GM23248 (cell line): ENCODE results near the gene JADE2. TPM values are rescaled to one million over a fixed set of nuclear protein-coding genes. Genes with fewer than 3 reads are reported as not detected.

Experiments used
- DNase-seq: peaks from one replicate; pipeline ENCODE4 v3.0.0-alpha.2; 2015
- H2AFZ ChIP-seq: fragments of 200-600 bp; sonication (generic); 2 replicates; pipeline ENCODE4 v1.6.1; 2016; ENCODE audit warnings: antibody characterized with exemption
- H3F3A ChIP-seq: fragments of 200-600 bp; sonication (generic); 2 replicates; pipeline ENCODE4 v1.6.1; 2016; ENCODE audit warnings: mild to moderate bottlenecking, antibody characterized with exemption, mixed run types; ENCODE audit not compliant: insufficient read depth
- H3K27ac ChIP-seq: fragments of 200-600 bp; sonication (generic); 2 replicates; pipeline ENCODE4 v1.5.1; 2016; ENCODE audit warnings: mild to moderate bottlenecking
- H3K27me3 ChIP-seq: fragments of 200-600 bp; sonication (generic); replicated peaks from 2 replicates; pipeline ENCODE4 v1.6.1; 2016; ENCODE audit warnings: mild to moderate bottlenecking; ENCODE audit not compliant: insufficient read depth
- H3K36me3 ChIP-seq: fragments of 200-600 bp; sonication (generic); 2 replicates; pipeline ENCODE4 v1.6.1; 2016; ENCODE audit warnings: low read depth, mild to moderate bottlenecking
- H3K4me1 ChIP-seq: fragments of 200-600 bp; sonication (generic); 2 replicates; pipeline ENCODE4 v1.6.1; 2016; ENCODE audit warnings: mild to moderate bottlenecking; ENCODE audit not compliant: insufficient read depth
- H3K4me2 ChIP-seq: fragments of 200-600 bp; sonication (generic); one replicate; pipeline ENCODE4 v1.6.1; 2016; ENCODE audit warnings: mild to moderate bottlenecking; ENCODE audit not compliant: unreplicated experiment
- H3K4me3 ChIP-seq: fragments of 200-600 bp; sonication (generic); 2 replicates; pipeline ENCODE4 v1.5.1; 2016; ENCODE audit warnings: mild to moderate bottlenecking
- H3K79me2 ChIP-seq: fragments of 200-600 bp; sonication (generic); 2 replicates; pipeline ENCODE4 v1.6.1; 2016; ENCODE audit warnings: mild to moderate bottlenecking; ENCODE audit not compliant: insufficient read depth
- H3K9ac ChIP-seq: fragments of 200-600 bp; sonication (generic); 2 replicates; pipeline ENCODE4 v1.6.1; 2016; ENCODE audit warnings: mild to moderate bottlenecking
- H3K9me2 ChIP-seq: fragments of 200-600 bp; sonication (generic); 2 replicates; pipeline ENCODE4 v1.6.1; 2016; ENCODE audit warnings: mixed run types, mild to moderate bottlenecking, moderate library complexity; ENCODE audit not compliant: insufficient read depth
- H3K9me3 ChIP-seq: fragments of 200-600 bp; sonication (generic); one replicate; pipeline ENCODE4 v1.6.1; 2017; ENCODE audit warnings: low read depth
- H4K20me1 ChIP-seq: fragments of 200-600 bp; sonication (generic); 2 replicates; pipeline ENCODE4 v1.6.0; 2016; ENCODE audit not compliant: insufficient read depth
- EZH2 ChIP-seq: fragments of 200-600 bp; sonication (generic); IDR thresholded peaks from 2 replicates; pipeline ENCODE4 v1.6.1; 2018; ENCODE audit warnings: antibody characterized with exemption, mild to moderate bottlenecking; ENCODE audit not compliant: insufficient read depth, poor library complexity, severe bottlenecking
- EZH2phosphoT487 ChIP-seq: fragments of 200-600 bp; sonication (generic); IDR thresholded peaks from 2 replicates; pipeline ENCODE4 v1.6.1; 2018; ENCODE audit warnings: antibody characterized with exemption, moderate library complexity, mild to moderate bottlenecking, low read depth; ENCODE audit not compliant: insufficient read depth
- WGBS, 2 experiments: methylation state at CpG; one replicate each; pipeline ENCODE4 v1.1.6; 2015 to 2017; ENCODE audit warnings: low lambda C conversion rate in 2 of 2, low coverage in 1 of 2; ENCODE audit errors: missing lambda C conversion rate in 2 of 2; 5-methylcytosine and 5-hydroxymethylcytosine counted together
- in situ Hi-C: fragments of 300-500 bp; cut with MboI; formaldehyde crosslinking; loops from 2 replicates; pipeline ENCODE4 v1.15.0; 2020
- polyA plus RNA-seq: library from polyadenylated mRNA; unstranded; fragments of >200 nt; fragmentation: Nextera tagmentation; extraction: Ambion mirVana; gene quantifications from 2 replicates; pipeline ENCODE4 v1.2.1, GENCODE V29; 2016
- total RNA-seq: library from RNA; depleted of rRNA; stranded (reverse); fragments of >200 nt; shearing (Covaris generic); gene quantifications from 2 replicates; pipeline ENCODE4 v1.2.3, GENCODE V29; 2014

Gene JADE2
- total and polyA plus RNA-seq, 2 experiments from 2014 or later = 7.1 to 18.0 TPM

DNA sequence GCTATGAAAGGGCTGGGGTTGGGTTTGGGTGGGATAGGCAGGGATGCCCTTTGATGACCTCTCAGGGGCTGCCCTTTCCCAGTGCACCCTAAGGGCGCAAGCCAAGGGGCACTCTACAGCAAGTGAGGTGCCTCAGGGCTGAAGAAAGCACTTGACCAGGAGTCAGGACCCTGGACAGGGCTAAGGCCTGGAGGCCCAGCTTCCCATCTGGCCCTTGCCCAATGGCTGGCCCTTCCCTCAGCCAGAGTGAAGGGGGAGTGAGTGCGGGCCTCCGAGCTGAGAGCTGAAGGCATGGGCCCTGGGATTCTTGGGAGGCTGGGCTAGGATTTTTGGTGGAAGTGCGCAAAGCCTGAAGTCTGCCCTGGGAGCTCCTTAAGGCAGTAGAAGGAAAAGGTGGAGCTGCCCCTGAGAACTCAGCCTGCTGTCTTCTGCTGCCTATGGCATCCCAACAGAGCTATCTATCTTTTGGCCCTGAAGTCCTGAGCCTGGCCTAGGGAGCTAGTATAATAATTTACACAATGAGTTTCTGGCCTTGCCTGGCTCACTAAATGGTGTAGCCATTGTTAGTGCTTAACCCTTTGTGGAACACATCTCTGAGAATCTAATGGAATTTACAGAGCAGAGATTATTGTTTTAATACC is 16.4 kb downstream of the JADE2 start:
- Histone ChIP-seq H3K79me2 (peaks cover 17% of the 10 kb centered on the region), H3K36me3 (peaks cover 13% of the 10 kb centered on the region; the same call in 1 of the 2 replicates), H4K20me1 (no peaks in the 10 kb centered on the region), H3K9ac (no peak overlapping the region), H2AFZ (no peak overlapping the region), H3K4me2 (no peak overlapping the region), H3K4me3 (no peak overlapping the region), H3K4me1 (peaks cover 2% of the 10 kb centered on the region; the same call in 1 of the 2 replicates), H3K9me3 (no peaks in the 10 kb centered on the region), H3F3A (peaks cover 6% of the 10 kb centered on the region; the same call in 1 of the 2 replicates), H3K9me2 (no peaks in the 10 kb centered on the region), H3K27ac (no peak overlapping the region), H3K27me3 (no peaks in the 10 kb centered on the region)
- DNase-seq = peak; percentile 46
- in situ Hi-C loops = no loop called here
- no peak for TF ChIP-seq EZH2
- no peak for TF ChIP-seq EZH2phosphoT487
- WGBS, 2 experiments = 84 to 86% methylated on average over 4 of the region's 4 CpGs

DNA sequence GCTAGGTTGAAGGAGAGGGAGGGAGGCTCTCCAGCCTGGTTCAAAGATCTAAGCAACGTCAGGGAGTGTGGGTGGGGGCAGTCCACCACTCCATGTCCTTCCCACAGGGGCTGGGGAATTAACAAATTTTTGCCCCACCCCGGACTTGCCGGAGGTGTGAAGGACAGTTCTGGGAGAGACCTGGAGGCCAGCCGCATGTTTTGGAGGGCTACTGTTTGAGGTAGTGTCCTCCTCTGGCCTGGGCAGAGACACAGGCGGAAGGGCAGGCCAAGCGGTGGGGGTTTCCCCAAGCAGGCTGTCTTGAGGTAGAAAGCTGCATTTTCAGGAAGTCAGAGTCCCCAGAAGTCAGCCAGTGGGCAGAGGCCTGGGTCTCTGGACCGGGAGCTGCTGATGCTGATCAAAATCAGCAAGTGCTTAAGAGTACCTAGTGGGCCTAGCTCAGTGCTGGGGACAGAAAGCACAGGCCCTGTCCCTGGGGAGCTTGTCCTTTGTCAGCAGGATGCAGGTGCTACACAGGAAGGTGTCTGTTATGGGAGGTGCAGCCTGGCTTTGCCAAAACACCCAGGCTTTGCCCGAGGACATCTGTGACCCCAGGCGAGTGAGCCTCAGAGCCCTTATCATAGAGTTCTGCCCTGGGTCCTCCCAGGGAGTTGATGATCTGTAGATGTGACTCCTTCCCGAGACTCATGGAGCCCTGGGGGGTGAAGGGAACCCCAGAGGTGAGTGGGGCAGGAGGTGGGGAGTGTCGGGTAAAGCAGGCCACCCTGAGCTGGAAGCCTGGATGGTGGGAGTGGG is 18.5 kb downstream of the JADE2 start:
- Histone ChIP-seq H3K4me1 (peaks cover 22% of the 10 kb centered on the region), H3K27ac (no peak overlapping the region), H3K4me3 (no peak overlapping the region), H3K4me2 (no peak overlapping the region), H3K79me2 (peaks cover 17% of the 10 kb centered on the region), H2AFZ (no peak overlapping the region), H3K9me3 (no peaks in the 10 kb centered on the region), H3K9ac (no peak overlapping the region), H3K36me3 (peaks cover 13% of the 10 kb centered on the region; the same call in 1 of the 2 replicates), H3F3A (peaks cover 11% of the 10 kb centered on the region), H3K27me3 (no peaks in the 10 kb centered on the region), H3K9me2 (no peaks in the 10 kb centered on the region), H4K20me1 (no peaks in the 10 kb centered on the region)
- in situ Hi-C loops = no loop called here
- TF ChIP-seq EZH2 (no peak), EZH2phosphoT487 (no peak)
- WGBS, 2 experiments = 85 to 87% methylated on average over 11 of the region's 11 CpGs
- no peak for DNase-seq

DNA sequence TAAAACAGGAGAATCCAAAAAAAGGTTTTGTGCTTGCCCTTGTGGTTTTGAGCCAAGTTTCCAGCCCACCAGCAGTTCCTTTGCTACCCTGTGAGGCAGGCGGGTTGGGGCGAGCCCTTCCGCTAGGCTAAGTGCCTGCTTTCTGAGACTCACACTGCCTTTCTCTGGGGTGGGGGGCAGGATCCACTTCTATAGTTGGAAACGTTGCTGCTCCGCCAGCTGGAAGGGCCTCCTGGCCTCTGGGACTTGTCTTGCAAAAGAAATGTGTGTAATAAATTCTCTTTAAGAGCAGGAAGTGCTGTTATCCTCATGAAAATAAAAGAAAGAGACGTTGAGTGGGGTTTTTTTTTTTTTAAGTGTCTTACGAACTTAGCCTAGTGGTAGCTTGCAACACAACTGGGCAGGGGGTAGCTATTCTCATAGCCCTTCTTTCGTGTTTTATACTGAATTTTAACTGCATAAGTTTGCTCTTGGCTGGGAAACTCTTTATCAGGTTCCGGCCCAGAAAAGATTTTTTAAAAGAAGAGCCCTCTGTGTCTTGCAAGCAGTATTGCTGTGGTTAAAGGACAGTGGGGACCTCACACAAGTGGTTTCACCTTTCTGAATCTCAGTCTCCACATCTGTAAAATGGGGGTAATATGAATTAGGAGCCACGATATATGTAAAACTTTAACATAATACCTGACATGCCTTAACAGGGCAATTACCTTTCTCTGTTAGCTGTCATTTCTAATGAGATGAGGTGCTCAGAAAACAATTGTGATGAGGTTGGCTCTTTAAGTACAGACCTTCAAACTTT is 19.8 kb downstream of the JADE2 start:
- Histone ChIP-seq H3K9me3 (no peaks in the 10 kb centered on the region), H2AFZ (no peak overlapping the region), H3K4me3 (no peak overlapping the region), H3K4me1 (peaks cover 35% of the 10 kb centered on the region), H4K20me1 (no peaks in the 10 kb centered on the region), H3K4me2 (no peak overlapping the region), H3F3A (peaks cover 15% of the 10 kb centered on the region), H3K27ac (no peak overlapping the region), H3K27me3 (no peaks in the 10 kb centered on the region), H3K36me3 (peaks cover 13% of the 10 kb centered on the region; the same call in 1 of the 2 replicates), H3K79me2 (peaks cover 24% of the 10 kb centered on the region), H3K9ac (no peak overlapping the region), H3K9me2 (no peaks in the 10 kb centered on the region)
- in situ Hi-C loops = no loop called here
- no peak for DNase-seq
- no peak for TF ChIP-seq EZH2phosphoT487
- no peak for TF ChIP-seq EZH2
- 60 to 62% methylated on average over 10 of the region's 10 CpGs for WGBS, 2 experiments

- no peak overlapping the region for H3K4me2 ChIP-seq
- no peaks in the 10 kb centered on the region for H4K20me1 ChIP-seq
- no peak overlapping the region for H2AFZ ChIP-seq
- DNase-seq = no peak
- H3K36me3 ChIP-seq = 0 out of 2 replicates have a peak, but pooled peaks cover 2% of the 10 kb centered on the region
- no peaks in the 10 kb centered on the region for H3K9me2 ChIP-seq
- H3K79me2 ChIP-seq = peaks cover 27% of the 10 kb centered on the region
- no peak for TF ChIP-seq EZH2
- no peak for TF ChIP-seq EZH2phosphoT487
- WGBS, 2 experiments = 24 to 36% methylated on average over 2 of the region's 2 CpGs
- H3K9me3 ChIP-seq = no peaks in the 10 kb centered on the region
- peaks cover 53% of the 10 kb centered on the region for H3K4me1 ChIP-seq
- peaks cover 22% of the 10 kb centered on the region for H3F3A ChIP-seq
- H3K9ac ChIP-seq = no peak overlapping the region
- no peaks in the 10 kb centered on the region for H3K27me3 ChIP-seq
- no peak overlapping the region for H3K4me3 ChIP-seq
- in situ Hi-C loops = no loop called here
- 0 out of 2 replicates have a peak overlapping the region, but pooled peaks have one; percentile 10 for H3K27ac ChIP-seq
Measured at GRCh38 chr5:134547066-134547465, 21.6 kb downstream of the JADE2 start.
